K562 (cell line): ENCODE measurements around the gene TRIM40. TPM values are rescaled to one million over a fixed set of nuclear protein-coding genes. Genes with fewer than 3 reads are reported as not detected.

Source experiments
- ATAC-seq: fragments of 200-7000 bp; cut with Tn5 transposase; 3 replicates; pipeline ENCODE4 v1.9.1; 2020; ENCODE audit warnings: moderate library complexity
- BruUV-seq: library from RNA; stranded (reverse); fragments of 400-500 nt; replicated peaks from 2 replicates; lab custom pipeline; 2021; lab: Mats Ljungman, UMichigan
- CTCF ChIA-PET: fragments of 300-600 bp; formaldehyde crosslinking; extraction: SDS; loops from one replicate; lab custom pipeline; 2021; ENCODE audit warnings: low intra/inter-chr PET ratio; lab: Yijun Ruan, JAX
- POLR2A ChIA-PET: fragments of 300-600, 350-650 bp; sonication (Branson Sonifier 250); formaldehyde crosslinking; extraction: SDS; loops from one replicate; lab custom pipeline; 2021; ENCODE audit warnings: antibody characterized with exemption, inconsistent platforms; lab: Yijun Ruan, JAX
- DNase-seq, 4 experiments: peaks; one replicate each; pipeline versions ENCODE4 v3.0.0 to v3.0.0-alpha.2; 2011 to 2018; ENCODE audit warnings: low spot score in 3 of 4, mixed read lengths in 3 of 4; ENCODE audit errors: extremely low read depth in 1 of 4
- FAIRE-seq: peaks from 2 replicates; lab custom pipeline; 2011; peaks lifted over from hg19 to GRCh38; lab: Jason Lieb, UNC
- H2AFZ ChIP-seq: 2 replicates; pipeline ENCODE4 v1.6.0; 2011; ENCODE audit warnings: low read depth, low read length, control low read depth, inconsistent platforms
- H3K27ac ChIP-seq: fragments of 200-600 bp; 3 replicates; pipeline ENCODE4 v1.8.0; 2011; ENCODE audit warnings: low read depth, mild to moderate bottlenecking, control low read depth, inconsistent platforms, low read length, moderate library complexity, mixed read lengths; ENCODE audit errors: extremely low read depth
- H3K27me3 ChIP-seq, 2 experiments: fragments of 300-600 bp in 1 of 2; 2 replicates in 1 of 2; 3 replicates in 1 of 2; pipeline versions ENCODE4 v1.6.0 to v1.8.0; 2011; ENCODE audit warnings: inconsistent platforms in 2 of 2, low read length in 2 of 2, mild to moderate bottlenecking in 1 of 2, mixed read lengths in 1 of 2, moderate library complexity in 1 of 2; ENCODE audit not compliant: control insufficient read depth in 2 of 2, insufficient read depth in 2 of 2
- H3K36me3 ChIP-seq: fragments of 300-600 bp; 3 replicates; pipeline ENCODE4 v1.8.0; 2011; ENCODE audit warnings: mild to moderate bottlenecking, low read length, inconsistent platforms; ENCODE audit not compliant: control insufficient read depth, insufficient read depth
- H3K4me1 ChIP-seq, 2 experiments: fragments of 200-600 bp in 1 of 2; replicated peaks in 1 of 2; 2 replicates in 1 of 2; 3 replicates in 1 of 2; pipeline versions ENCODE4 v1.5.1 to v1.8.0; 2011; ENCODE audit warnings: inconsistent platforms in 2 of 2, low read length in 2 of 2, mild to moderate bottlenecking in 1 of 2, mixed read lengths in 1 of 2, moderate library complexity in 1 of 2; ENCODE audit not compliant: control insufficient read depth in 2 of 2, insufficient read depth in 2 of 2
- H3K4me2 ChIP-seq: 2 replicates; pipeline ENCODE4 v1.6.1; 2011; ENCODE audit warnings: low read length, control low read depth, inconsistent platforms, mixed read lengths; ENCODE audit not compliant: insufficient read depth
- H3K4me3 ChIP-seq: fragments of 200-600 bp; sonication (generic), shearing (Covaris generic); 2 replicates; pipeline ENCODE4 v1.5.1; 2016; ENCODE audit warnings: control low read depth, inconsistent platforms
- H3K79me2 ChIP-seq: fragments of 200-600 bp; 3 replicates; pipeline ENCODE4 v1.8.0; 2011; ENCODE audit warnings: low read length, inconsistent platforms; ENCODE audit not compliant: control insufficient read depth, insufficient read depth
- H3K9ac ChIP-seq, 2 experiments: 2 replicates each; pipeline versions ENCODE4 v1.6.0 to v1.6.1; 2011; ENCODE audit warnings: low read depth in 2 of 2, low read length in 2 of 2, control low read depth in 1 of 2, inconsistent platforms in 1 of 2, mild to moderate bottlenecking in 1 of 2, mixed read lengths in 1 of 2; ENCODE audit not compliant: insufficient read depth in 1 of 2
- H3K9me1 ChIP-seq: one replicate; pipeline ENCODE4 v1.6.0; 2011; ENCODE audit warnings: inconsistent platforms, mild to moderate bottlenecking, low read length, moderate library complexity; ENCODE audit not compliant: control insufficient read depth, insufficient read depth
- H3K9me3 ChIP-seq: replicated peaks from 2 replicates; pipeline ENCODE4 v1.5.1; 2011; ENCODE audit warnings: low read depth, low read length, inconsistent platforms; ENCODE audit not compliant: control insufficient read depth, insufficient read depth
- H4K20me1 ChIP-seq: replicated peaks from 2 replicates; pipeline ENCODE4 v1.6.1; 2011; ENCODE audit warnings: low read length, inconsistent platforms, mixed read lengths; ENCODE audit not compliant: control insufficient read depth, insufficient read depth
- BDP1 ChIP-seq: IDR thresholded peaks from 3 replicates; pipeline ENCODE4 v1.6.1; 2011; ENCODE audit not compliant: insufficient read length, insufficient read depth
- MAFG ChIP-seq: fragments of 450-650 bp; conservative IDR thresholded peaks from 2 replicates; pipeline ENCODE4 v1.6.1; 2016; ENCODE audit warnings: missing genetic modification characterization, missing compliant biosample characterization
- UBTF ChIP-seq, 2 experiments: IDR thresholded peaks; 2 replicates each; pipeline ENCODE4 v1.6.1; 2012; ENCODE audit warnings: improper control_type of control experiment in 2 of 2, low read depth in 2 of 2, low read length in 2 of 2, borderline replicate concordance in 1 of 2
- ZBTB7A ChIP-seq: IDR thresholded peaks from 2 replicates; pipeline ENCODE4 v1.6.1; 2011; ENCODE audit warnings: low read depth, mild to moderate bottlenecking, low read length, moderate library complexity, borderline replicate concordance; ENCODE audit not compliant: control insufficient read depth
- ZFP1 ChIP-seq: fragments of 450-650 bp; formaldehyde crosslinking; IDR thresholded peaks from 2 replicates; pipeline ENCODE4 v1.4.0; 2020; ENCODE audit warnings: mild to moderate bottlenecking, mixed read lengths
- ZNF740 ChIP-seq, 3 experiments: fragments of 200-800 bp in 1 of 3; sonication (Bioruptor generic) in 1 of 3; sonication (generic) in 1 of 3; formaldehyde crosslinking in 1 of 3; IDR thresholded peaks; 2 replicates each; pipeline versions ENCODE4 v1.6.1 to v1.8.0; 2016 to 2022; ENCODE audit warnings: mild to moderate bottlenecking in 2 of 3, missing compliant biosample characterization in 2 of 3, missing genetic modification characterization in 2 of 3, missing genetic modification reagents in 1 of 3
- ZNF79 ChIP-seq: fragments of 250-450 bp; sonication (Bioruptor Pico); IDR thresholded peaks from 2 replicates; pipeline ENCODE4 v1.4.0; 2020; ENCODE audit warnings: low read depth, mild to moderate bottlenecking, moderate library complexity
- WGBS: fragments of 100-300 bp; shearing (Covaris generic); methylation state at CpG from one replicate; pipeline ENCODE4 v1.1.6; 2016; ENCODE audit warnings: low coverage, mixed read lengths; ENCODE audit not compliant: insufficient coverage; ENCODE audit errors: missing lambda C conversion rate; 5-methylcytosine and 5-hydroxymethylcytosine counted together
- in situ Hi-C: fragments of 300-500 bp; cut with MboI; formaldehyde crosslinking; loops from 4 replicates; pipeline ENCODE4 v1.15.0; 2018; ENCODE audit warnings: inconsistent platforms, mixed read lengths
- intact Hi-C: fragments of 100-400 bp; cut with micrococcal nuclease; formaldehyde crosslinking; loops from 2 replicates; pipeline ENCODE4 v1.14.2; 2022
- polyA plus RNA-seq, 8 experiments: library from polyadenylated mRNA; depleted of rRNA in 4 of 8; stranded (reverse) in 5 of 8; unstranded in 3 of 8; fragments of >200 nt; fragmentation: Nextera tagmentation in 2 of 8; fragmentation: Illumina TruSeq in 1 of 8; extraction: Ambion mirVana in 2 of 8; extraction: Trizol in 1 of 8; gene quantifications; 2 replicates each; pipeline versions ENCODE4 v1.2.1 to v1.2.3, GENCODE V29; 2011 to 2014; ENCODE audit warnings: inconsistent platforms in 1 of 8, missing spikeins in 1 of 8
- total RNA-seq, 7 experiments: library from RNA; depleted of rRNA in 6 of 7; stranded (reverse); fragments of >200 nt in 6 of 7; fragmentation: Illumina TruSeq in 2 of 7; extraction: Trizol in 2 of 7; gene quantifications; 2 replicates each; pipeline versions ENCODE4 v1.2.1 to v1.2.3, GENCODE V29; 2011 to 2021; ENCODE audit warnings: low replicate concordance in 1 of 7

The TRIM40 gene
- total and polyA plus RNA-seq, 9 of the 15 experiments (the other 6 are each of a cell fraction or from before 2014, with no cell fraction given) = 0.04 to 0.08 TPM; not detected in 7

GRCh38 chr6:30113003-30113759 is 22.8 kb upstream of the TRIM40 start, which contains the start of gene TRIM31:
Gene TRIM31, minus strand, starts transcription at chr6:30113090. Its CDS starts 285 bp downstream, at chr6:30112805.
- Histone ChIP-seq H3K4me2 (no peak within 1 kb of the TSS), H2AFZ (no peak within 1 kb of the TSS), H3K4me3 (no peak within 1 kb of the TSS), H4K20me1 (no peaks in the 10 kb centered on the region), H3K36me3 (no peaks in the 10 kb centered on the region), H3K79me2 (no peaks in the 10 kb centered on the region), H3K4me1 (peaks cover 0 to 7% of the 10 kb centered on the region in 2 experiments; a peak in 1 of 5 replicates), H3K9me3 (no peaks in the 10 kb centered on the region), H3K27ac (no peak within 1 kb of the TSS), H3K9ac (no peak within 1 kb of the TSS), H3K9me1 (no peaks in the 10 kb centered on the region), H3K27me3 (peaks cover 30 to 33% of the 10 kb centered on the region in 2 experiments)
- ChIA-PET CTCF (no interaction called here), POLR2A (no interaction called here)
- no peak for TF ChIP-seq ZNF79 (CRISPR knock-in tag)
- TF ChIP-seq UBTF (IDR thresholded peaks at IDR 0.05; ENCODE audit: borderline replicate concordance in 1 of 2, low read depth in 2 of 2, low read length in 2 of 2) = no peak
- no peak for TF ChIP-seq BDP1
- TF ChIP-seq MAFG = no peak
- TF ChIP-seq ZFP1 (CRISPR knock-in tag) = no peak
- no peak for TF ChIP-seq ZNF740 (CRISPR knock-in tag; IDR thresholded peaks at IDR 0.05)
- no peak for TF ChIP-seq ZNF740 (tag; IDR thresholded peaks at IDR 0.05)
- TF ChIP-seq ZBTB7A = no peak
- 0% methylated on average over 3 of the region's 3 CpGs for WGBS
- DNase-seq = no peak
- in situ Hi-C loops (no loop called here), intact Hi-C loops (no loop called here)
- no TSS peak for BruUV-seq
- no peak for FAIRE-seq
- ATAC-seq = no peak
